HG02571 (cell line): ENCODE measurements around the gene SLC9A8.

Experiments
- ATAC-seq: cut with Tn5 transposase; IDR thresholded peaks from one replicate; pipeline ENCODE4 v1.9.1; 2021; ENCODE audit warnings: mild to moderate bottlenecking, moderate library complexity; ENCODE audit not compliant: unreplicated experiment

The SLC9A8 gene

DNA sequence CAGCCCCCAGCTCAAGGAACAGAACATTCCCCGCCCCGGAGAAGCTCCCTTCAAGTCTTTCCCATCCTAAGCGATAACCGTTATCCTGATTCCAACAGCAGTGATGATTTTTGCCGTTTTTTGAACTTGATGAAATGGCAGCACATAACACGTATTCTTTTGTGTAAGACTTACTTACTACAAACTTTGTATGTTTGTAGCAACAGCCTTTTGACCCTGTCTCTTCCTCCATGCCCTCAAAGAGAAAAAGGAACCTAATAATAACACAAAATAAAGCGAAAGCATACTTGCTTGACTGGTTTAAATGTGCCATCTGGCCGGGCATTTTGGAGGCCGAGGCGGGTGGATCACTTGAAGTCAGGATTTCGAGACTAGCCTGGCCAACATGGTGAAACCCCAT lies 26.4 kb upstream of the SLC9A8 start:
- no peak for ATAC-seq

DNA sequence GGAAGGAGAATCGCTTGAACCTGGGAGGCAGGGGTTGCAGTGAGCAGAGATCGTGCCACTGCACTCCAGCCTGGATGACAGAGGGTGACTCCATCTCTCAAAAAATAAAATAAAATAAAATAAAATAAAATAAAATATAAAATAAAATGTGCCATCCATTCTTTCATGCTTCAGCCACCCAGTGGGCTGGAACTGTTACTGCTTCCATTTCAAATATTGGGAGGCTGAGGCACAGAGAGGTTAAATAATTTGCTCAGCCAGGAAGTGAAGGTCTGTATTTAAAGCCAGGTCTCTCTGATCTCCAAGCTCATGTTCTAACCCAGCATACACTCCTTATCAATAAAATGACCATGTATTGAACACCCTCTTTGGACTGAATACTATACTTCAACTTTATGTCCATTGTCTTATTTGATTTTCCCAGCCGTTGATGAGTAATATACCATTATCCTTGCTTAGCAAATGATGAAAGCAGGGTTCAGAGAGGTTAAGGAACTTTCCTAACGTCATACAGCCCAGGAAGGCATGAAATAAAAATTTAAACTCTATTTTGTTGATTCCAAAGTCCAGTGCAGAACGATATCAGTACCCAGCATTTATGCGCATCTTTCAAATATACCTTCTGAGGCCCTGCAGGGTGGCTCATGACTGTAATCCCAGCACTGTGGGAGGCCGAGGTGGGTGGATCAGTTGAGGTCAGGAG lies 25.8 kb upstream of the SLC9A8 start:
- ATAC-seq = no peak

DNA sequence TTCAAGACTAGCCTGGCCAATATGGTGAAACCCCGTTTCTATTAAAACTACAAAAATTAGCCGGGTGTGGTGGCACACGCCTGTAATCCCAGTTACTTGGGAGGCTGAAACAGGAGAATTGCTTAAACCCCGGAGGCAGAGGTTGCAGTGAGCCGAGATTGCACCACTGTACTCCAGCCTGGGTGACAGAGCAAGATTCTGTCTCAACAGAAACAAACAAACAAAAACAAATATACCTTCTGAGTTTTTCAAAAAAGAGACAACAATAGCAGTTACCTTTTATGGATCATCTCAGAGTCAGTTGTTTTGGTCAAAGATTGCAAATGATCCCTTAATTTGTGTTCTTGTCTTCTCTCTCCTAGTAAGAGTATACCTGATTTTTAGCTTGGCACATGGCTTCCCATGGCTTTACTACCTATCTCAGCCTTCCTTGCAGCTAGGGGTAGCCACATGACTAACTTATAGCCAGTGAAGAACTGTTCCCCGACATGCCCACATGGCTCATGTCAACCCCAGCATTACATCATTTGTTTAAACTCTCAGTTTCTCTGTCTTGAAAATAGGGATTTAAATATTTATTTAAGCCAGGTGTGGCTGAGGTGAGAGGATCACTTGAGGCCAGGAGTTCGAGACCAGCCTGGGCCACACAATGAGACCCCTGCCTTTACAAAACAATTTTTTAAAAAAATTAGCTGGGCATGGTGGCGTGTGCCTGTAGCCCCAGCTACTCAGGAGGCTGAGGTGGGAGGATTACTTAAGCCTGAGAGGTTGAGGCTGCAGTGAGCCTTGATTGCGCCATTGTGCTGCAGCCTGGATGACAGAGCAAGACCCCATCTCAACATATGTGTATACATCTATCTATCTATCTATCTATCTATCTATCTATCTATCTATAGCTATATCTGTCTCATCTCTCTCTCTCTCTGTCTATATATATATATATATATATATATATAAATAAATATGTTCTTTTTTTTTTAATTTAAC lies 25.0 kb upstream of the SLC9A8 start:
- ATAC-seq = no peak

DNA sequence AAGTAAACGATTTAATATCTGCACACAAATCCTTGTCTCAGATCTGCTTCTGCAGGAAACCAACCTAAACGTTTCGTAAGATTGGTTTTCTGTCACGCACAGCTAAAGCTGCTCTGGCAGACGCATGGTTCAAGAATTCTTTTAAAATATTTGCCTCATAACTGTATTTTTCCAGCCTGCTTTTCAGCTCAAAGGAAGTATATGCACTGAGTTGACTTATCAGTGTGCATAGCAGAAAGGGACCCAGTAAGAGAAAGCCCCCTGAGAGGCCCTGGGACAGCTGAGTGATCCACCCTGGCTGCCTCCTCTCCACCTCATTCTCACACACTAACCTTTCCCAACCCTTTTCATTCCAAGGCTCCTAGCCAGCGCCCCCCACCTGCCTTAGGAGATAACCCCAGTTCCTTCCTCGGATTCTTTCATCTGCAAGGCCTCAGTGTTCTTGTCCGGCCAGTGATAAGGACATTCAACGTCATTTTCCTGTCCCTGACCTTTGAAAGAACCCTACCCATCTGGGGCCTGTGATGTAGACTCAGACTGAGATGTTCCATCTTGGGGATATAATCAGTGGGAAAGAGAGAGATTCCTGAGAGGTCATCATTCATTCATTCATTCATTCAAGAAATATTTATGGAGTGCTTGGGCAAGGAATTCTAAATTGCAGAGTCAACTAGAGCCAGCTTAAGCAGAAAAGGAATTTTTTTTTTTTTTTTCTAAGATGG lies 22.4 kb upstream of the SLC9A8 start:
- no peak for ATAC-seq

DNA sequence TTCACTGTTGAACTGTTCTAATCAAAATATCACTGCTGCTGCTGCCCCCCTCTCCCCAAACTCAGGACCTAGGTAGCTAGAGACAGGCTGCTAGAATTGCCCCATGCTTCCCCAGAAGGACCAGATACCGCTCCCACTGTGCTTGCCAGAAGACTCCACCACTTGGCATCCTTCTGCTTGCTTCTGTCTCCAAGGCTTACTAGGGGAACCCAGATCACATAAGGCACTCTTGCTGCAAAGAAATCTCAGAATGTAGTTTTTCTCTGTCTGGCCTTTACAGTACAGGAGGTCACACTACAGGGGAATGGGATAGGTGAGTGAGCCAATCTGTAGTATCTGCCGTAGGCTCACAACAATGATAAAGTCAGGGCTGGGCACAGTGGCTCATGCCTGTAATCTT lies 21.5 kb upstream of the SLC9A8 start:
- no peak for ATAC-seq

DNA sequence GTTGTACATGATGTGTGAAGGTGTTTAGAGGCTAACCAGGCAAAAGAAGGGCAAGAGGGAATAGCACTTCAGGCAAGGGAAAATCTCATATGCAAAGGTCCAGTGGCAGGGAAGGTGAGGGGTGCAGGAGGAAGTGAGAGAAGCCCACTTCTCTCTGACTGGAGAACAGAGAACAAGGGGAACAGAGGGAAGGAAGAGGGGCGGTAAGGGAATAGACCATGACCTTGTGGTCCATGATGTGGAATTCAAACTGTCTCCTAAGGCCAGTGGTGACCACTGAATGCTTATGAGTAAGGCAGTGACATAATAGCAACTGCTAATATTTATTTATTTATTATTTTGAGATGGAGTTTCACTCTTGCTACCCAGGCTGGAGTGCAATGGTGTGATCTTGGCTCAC lies 20.6 kb upstream of the SLC9A8 start:
- no peak for ATAC-seq

DNA sequence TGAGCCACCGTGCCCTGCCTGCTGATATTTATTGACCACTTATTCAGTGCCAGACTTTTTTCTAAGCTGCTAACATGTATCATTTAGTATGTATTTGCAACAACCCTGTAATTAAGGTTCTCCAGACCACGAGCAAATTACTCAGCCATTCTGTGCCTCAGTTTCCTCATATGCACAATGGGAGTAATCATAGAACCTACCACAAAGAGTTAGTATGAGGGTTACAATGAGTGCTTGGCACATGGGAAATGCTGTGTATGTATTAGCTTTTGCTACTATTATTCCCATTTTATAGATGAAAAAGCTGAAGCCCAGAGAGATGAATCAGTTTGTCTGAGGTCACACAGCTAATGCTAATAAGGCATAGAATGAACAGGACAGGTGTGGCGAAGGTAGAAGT lies 20.0 kb upstream of the SLC9A8 start:
- no peak for ATAC-seq

DNA sequence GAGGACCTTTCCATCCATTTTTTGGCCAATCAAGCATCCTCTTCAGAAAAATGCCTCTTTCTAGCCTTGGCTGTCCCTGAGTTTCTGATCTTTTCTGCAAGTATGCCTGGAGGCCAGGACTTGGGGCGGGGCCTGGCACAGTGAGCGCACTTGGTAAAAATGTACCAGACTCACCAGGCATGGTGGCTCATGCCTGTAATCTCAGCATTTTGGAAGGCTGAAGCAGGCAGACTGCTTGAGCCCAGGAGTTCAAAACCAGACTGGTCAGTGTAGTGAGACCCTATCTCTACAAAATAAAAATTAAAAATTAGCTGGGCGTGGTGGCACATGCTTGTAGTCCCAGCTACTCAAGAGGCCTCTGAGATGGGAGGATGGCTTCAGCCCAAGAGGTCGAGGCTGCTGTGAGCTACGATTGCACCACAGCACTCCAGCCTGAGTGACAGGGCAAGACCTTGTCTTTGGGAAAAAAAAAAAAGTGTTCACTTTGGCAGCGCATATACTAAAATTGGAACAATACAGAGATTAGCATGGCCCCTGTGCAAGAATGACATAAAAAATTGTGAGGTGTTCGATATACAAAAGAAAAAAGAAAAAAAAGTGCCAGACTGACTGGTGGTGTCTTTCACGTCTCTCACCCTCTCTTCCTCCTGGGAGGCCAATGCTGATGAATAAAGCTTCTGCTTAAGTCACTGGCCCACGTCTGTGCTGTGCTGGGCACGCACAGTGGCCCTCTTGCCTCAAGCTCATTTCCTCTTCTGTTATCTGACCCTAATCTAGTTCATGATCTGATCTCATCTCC lies 18.1 kb upstream of the SLC9A8 start:
- no peak for ATAC-seq

DNA sequence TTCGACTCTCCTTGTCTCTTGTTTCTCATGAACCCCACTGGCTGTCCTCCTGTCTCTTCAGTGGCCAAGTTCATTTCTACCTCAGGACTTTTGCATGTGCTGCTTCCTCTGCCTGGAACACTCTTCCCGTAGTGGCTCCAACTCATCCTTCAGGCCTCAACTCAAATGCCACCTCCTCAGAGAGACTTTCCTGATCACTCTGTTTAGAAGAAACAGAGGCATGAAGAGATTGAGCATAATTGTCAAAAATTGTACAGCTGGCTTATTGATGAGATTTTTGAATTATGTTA lies 17.5 kb upstream of the SLC9A8 start:
- no peak for ATAC-seq

DNA sequence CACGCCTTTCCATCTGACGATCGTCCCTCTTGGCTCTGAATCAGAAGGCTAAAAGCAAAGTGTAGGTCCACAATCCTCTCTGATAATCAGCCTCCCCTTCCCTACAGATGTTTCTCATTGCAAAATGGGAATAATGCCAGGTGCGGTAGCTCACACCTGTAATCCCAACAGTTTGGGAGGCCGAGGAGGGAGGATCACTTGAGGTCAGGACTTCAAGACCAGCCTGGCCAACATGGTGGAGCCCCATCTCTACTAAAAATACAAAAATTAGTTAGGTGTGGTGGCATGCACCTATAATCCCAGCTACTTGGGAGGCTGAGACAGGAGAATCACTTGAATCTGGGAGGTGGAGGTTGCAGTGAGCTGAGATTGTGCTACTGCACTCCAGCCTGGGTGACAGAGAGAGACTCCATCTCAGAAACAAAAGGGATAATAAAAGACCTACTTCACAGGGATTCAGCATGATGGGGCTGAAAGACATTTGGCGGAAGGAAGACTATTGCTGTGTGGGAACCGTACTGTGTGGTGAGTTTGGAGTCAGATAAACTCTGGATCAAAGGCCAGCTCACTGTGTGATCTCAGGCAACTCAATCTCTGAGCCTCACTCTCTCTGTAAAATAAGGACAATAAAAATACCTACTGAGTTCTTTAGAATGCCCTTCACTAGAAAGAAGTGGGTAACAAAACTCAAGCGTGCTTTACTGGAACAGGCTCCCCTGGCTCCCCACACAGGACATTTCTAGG lies 15.9 kb upstream of the SLC9A8 start:
- no peak for ATAC-seq

DNA sequence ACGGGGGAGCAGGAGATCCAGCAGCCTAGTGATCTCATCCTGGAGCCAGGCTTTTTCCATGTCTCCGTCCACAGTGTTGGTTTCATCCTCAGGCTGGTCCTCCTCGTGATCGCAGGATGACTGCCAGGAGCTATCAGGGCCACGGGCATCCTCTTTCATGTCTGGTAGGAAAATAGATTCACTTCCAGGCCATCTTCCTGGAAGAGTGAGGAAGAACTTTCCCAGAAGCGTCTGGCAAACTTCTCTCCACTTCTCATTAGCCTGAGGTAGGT lies 15.3 kb upstream of the SLC9A8 start:
- ATAC-seq = no peak

DNA sequence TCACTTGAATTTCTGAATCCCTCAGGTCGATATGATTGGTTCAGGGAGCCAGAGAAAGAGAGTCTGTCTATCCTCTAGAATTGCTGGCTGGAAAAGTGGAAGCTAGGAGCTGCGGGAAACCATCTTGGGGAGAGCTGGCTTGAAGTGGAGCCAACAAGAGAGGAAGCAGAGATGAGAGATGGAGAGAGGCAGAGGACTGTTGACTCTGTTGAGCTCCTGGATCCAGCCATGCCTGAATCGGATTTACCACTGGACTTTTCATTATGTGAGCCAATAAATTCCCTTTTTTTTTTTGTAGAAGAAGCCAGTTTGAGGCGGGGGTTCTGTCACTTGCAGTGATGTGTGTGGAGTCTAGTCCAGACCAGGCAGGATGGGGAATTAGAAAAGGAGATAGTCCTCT lies 13.9 kb upstream of the SLC9A8 start:
- no peak for ATAC-seq

DNA sequence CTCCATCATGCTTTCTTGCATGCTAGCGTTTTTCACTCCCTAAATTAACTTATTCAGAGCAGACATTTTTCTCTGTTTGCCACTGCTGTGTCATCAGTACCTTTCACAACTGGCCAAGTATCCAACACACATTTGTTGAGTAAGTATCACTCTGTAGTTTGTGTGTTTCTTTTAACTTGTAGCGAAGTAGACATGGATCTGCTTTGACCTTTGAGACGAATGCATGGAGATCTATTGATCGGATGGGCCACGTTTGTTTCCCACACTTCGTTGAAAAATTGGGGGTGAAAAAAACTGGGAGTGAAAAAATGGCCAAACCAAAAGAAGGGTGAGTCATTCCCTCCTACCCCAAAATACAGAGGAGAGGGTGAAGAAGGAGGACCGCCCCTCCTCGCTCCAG lies 12.9 kb upstream of the SLC9A8 start:
- no peak for ATAC-seq

DNA sequence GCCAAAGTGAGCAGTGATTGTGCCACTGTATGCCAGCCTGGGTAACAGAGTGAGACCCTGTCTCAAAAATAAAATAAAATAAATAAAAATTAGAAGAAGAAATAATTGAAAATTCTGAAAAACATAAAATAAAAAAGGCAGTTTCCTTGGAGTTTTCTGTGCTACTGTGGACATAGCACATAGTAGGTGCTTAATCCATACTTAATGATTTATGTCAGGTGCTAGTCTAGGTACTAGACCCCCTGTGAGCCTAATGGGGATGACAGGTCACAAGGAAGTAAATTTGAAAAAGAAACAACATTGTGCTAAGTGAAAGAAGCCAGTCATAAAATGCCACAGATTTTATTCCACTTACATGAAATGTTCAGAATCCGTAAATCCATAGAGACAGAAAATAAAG lies 9.2 kb upstream of the SLC9A8 start:
- ATAC-seq = no peak

DNA sequence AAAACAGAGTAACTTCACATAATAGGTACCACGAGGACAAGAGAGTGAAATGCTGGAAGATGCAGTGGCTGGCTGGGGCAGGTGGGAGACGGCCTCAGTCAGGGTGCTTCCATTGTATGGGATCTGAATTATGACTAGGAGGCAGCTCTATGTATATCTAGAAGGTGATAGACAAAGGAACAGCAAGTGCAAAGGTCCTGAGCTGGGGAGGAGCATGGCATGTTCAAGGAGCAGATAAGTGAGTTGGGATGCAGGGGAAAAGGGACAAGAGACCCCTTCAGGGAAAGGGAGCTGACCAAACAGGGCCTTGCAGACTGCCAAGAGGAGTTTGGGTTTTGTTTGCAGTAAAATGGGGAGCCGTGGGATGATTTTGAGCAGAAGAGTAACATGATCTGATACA lies 8.3 kb upstream of the SLC9A8 start:
- ATAC-seq = no peak

DNA sequence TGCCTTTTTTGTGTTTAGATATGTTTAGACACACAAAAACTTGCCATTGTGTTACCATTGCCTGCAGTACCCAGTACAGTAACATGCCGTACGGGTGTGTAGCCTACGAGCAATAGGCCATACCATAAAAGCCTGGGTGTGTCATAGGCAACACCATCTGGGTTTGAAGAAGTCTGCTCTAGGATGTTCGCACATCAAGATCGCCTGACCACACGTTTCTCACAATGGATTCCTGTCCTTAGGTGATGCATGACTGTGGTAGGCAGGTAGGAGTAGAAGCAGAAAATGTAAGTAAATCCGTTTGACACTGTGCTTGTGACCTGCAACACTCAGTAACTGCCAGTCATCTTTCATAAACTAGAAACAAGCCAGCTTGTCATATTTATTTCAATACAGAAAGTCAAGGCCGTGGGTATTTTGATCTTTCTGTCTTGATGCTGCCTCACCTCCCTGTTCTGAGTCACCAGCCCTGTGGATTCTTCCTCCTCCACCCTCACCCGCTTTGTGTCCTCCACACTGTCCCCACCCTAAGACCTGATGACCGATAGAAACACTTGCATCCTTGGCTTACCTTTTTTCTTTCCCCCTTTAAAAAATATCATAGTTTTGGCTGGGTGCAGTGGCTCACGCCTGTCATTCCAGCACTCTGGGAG lies 7.3 kb upstream of the SLC9A8 start:
- peak; percentile 38 for ATAC-seq

DNA sequence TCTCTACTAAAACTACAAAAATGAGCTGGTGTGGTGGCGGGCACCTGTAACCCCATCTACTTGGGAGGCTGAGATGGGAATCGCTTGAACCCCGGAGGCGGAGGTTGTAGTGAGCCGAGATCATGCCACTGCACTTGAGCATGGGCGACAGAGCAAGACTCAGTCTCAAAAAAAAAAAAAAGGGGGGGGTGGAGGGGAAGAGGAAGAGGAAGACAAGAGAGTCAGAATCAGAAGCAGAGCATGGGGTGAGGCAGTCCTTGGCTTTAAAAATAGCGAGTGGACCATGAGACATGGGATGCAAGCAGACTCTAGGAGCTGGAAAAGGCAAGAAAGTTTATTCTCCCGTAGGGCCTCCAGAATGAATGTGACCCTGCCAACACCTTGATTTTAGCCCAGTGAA lies 3.9 kb upstream of the SLC9A8 start:
- ATAC-seq = no peak

DNA sequence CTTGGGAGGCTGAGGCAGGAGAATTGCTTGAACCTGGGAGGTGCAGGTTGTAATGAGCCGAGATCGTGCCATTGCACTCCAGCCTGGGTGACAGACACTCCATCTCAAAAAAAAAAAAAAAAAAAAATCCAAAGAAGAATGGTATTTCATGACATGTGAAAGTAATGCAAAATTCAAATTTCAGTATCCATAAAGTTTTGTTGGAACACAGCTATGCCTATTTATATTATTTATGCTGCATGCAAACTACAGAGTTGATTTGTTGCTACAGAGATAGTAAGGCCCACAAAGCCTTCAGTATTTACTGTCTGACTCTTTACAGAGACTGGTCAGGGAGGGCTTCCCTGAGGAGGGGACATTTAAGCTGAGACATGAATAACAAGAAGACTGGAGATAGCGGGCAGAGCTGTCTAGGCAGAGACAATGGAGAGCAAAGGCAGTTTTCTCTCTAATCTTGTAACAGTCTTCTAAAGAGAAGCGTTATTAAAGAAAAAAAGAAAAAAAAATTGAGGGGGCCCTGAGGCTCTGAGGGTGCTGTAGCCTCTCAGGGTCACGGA lies 2.7 kb upstream of the SLC9A8 start:
- no peak for ATAC-seq

DNA sequence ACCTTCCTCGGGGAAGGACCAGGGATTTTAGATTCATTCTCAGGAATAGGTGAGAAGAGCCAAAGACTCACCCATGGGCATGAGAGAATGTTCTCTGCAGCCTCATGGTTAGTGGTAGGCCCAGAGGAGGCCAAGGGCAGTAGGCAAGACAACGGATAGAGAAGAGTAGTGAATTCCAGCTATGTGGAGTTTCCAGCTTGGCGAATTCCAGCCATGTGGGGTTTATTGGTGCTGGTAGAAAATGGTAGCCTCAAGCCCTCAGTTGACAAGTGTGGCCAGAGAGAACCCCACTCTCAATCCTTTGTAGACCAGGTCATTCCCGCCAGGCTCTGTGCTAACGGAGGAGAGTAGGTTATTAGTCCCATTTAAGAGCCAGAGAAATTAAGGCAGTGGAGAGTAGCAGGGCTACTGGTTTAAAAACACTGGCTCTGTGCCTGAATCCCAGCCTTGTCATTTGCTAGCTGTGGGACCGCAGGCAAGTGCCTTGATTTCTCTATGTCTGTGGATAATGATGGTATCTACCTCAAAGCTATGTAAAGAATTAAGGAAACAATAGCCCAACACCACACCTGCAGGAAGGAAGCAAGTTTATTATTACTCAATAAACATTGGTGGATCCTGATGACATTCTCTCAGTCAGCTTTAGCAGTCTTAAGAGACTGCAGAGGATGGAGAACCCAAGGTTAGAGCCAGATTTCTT lies 2.0 kb upstream of the SLC9A8 start:
- ATAC-seq = no peak
